AG04450 (cell line): ENCODE results near the gene NDOR1. TPM values are rescaled to one million over a fixed set of nuclear protein-coding genes. Genes with fewer than 3 reads are reported as not detected.
A peak's percentile ranks its signal among the peaks of the same experiment; 100 is the strongest.

Experiments used
- CTCF ChIA-PET: fragments of 300-600, 350-600 bp; formaldehyde crosslinking; extraction: SDS; loops from one replicate; lab custom pipeline; 2022; ENCODE audit warnings: antibody characterized with exemption, inconsistent platforms; lab: Charles Lee
- POLR2A ChIA-PET: fragments of 350-600 bp; formaldehyde crosslinking; extraction: SDS; loops from one replicate; lab custom pipeline; 2021; ENCODE audit warnings: antibody characterized with exemption, inconsistent platforms; lab: Yijun Ruan, JAX
- DNase-seq: peaks from one replicate; pipeline ENCODE4 v3.0.0-alpha.2; 2011; ENCODE audit warnings: low read depth, low spot score
- H3K27ac ChIP-seq: one replicate; pipeline ENCODE4 v1.5.1; 2012; ENCODE audit warnings: low read depth, low read length, control low read depth
- H3K27me3 ChIP-seq: one replicate; pipeline ENCODE4 v1.6.0; 2012; ENCODE audit warnings: low read length; ENCODE audit not compliant: control insufficient read depth, insufficient read depth
- H3K4me3 ChIP-seq: 2 replicates; pipeline ENCODE4 v1.5.1; 2011; ENCODE audit warnings: mild to moderate bottlenecking, low read depth, low read length, control low read depth
- H3K9me3 ChIP-seq: 2 replicates; pipeline ENCODE4 v1.5.1; 2012; ENCODE audit warnings: low read length; ENCODE audit not compliant: control insufficient read depth, insufficient read depth
- polyA plus RNA-seq: library from polyadenylated mRNA; depleted of rRNA; stranded (reverse); fragments of >200 nt; gene quantifications from 2 replicates; pipeline ENCODE4 v1.2.3, GENCODE V29; 2011
- TF ChIP-seq, protein P1 (sequence below): IDR thresholded peaks from 2 replicates; pipeline ENCODE4 v1.5.1; 2011; ENCODE audit warnings: low read depth, low read length, control low read depth, inconsistent platforms

Gene NDOR1
- polyA plus RNA-seq, 1 experiment: 2.8 TPM

- H3K9me3 ChIP-seq: no peaks in the 10 kb centered on the region; the same call in 1 of the 2 replicates
- no peak overlapping the region for H3K27ac ChIP-seq
- no peak for DNase-seq
- POLR2A ChIA-PET: interaction anchor here (0.6 to 2.4 kb wide), 4 partner anchors 10 to 68 kb away, joined by 3 to 13 read pairs (median 6); partner anchors contain the start of gene TUBB4B
- TF ChIP-seq, protein P1, sequence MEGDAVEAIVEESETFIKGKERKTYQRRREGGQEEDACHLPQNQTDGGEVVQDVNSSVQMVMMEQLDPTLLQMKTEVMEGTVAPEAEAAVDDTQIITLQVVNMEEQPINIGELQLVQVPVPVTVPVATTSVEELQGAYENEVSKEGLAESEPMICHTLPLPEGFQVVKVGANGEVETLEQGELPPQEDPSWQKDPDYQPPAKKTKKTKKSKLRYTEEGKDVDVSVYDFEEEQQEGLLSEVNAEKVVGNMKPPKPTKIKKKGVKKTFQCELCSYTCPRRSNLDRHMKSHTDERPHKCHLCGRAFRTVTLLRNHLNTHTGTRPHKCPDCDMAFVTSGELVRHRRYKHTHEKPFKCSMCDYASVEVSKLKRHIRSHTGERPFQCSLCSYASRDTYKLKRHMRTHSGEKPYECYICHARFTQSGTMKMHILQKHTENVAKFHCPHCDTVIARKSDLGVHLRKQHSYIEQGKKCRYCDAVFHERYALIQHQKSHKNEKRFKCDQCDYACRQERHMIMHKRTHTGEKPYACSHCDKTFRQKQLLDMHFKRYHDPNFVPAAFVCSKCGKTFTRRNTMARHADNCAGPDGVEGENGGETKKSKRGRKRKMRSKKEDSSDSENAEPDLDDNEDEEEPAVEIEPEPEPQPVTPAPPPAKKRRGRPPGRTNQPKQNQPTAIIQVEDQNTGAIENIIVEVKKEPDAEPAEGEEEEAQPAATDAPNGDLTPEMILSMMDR: no peak
- H3K4me3 ChIP-seq: peak overlapping the region; percentile 56
- no peaks in the 10 kb centered on the region for H3K27me3 ChIP-seq
- CTCF ChIA-PET: interaction anchor here (0.8 kb wide), 1 partner anchor 37 kb away, joined by 5 read pairs; no protein-coding TSS in a partner anchor
Observed at GRCh38 chr9:137199411-137200121, 5.9 kb upstream of the NDOR1 start.

GRCh38 chr9:137200311-137201204 is 4.9 kb upstream of the NDOR1 start, which contains the start of gene TPRN:
Gene TPRN (minus strand): TSS chr9:137200741. CDS start chr9:137200711, 30 bp downstream.
- TF ChIP-seq, protein P1: no peak
- Histone ChIP-seq H3K4me3 (peak within 1 kb of the TSS; percentile 77), H3K9me3 (no peaks in the 10 kb centered on the region; the same call in 1 of the 2 replicates), H3K27me3 (no peaks in the 10 kb centered on the region), H3K27ac (no peak within 1 kb of the TSS)
- ChIA-PET POLR2A (interaction anchor here (0.5 to 1.8 kb wide), 12 partner anchors 12 to 326 kb away, joined by 3 to 38 read pairs (median 6); partner anchors contain the start of genes ANAPC2, MAN1B1, SSNA1 and TUBB4B), CTCF (interaction anchor here (1.2 to 1.5 kb wide), 2 partner anchors 12 to 36 kb away, joined by 6 read pairs; partner anchors contain the start of genes ANAPC2 and SSNA1)
- peak; percentile 94 for DNase-seq

DNA sequence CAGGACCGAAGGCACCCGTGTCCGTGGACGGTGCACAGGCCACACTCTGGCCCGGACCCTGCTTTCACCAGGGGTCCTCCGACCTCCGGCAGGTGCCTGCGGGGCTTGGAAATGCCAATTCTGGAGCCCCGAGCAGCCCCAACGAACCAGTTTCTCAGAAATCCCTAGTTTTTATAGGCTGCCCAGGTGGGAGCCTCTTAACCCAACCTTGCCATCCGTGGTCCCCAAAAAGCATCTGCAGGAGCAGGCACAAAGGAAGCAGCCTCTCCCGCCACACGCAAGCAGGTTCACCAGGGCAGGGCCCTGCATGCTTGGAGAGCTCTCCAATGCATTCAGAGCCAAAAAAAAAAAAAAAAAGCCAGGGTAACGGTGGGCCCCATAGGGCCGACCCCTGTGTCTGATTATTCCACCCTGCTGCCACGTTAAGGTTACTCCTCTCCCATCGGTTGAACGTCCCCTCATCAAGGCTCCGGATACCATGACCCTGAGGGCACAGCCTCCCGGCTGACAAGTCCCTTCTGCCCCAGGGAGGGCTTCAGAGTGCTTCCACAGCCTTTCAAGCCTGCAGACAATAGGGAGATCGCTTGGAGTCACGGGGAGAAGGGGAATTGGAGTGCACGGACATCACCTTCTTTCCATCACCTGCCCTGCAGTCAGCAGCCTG is 4.2 kb upstream of the NDOR1 start:
- TF ChIP-seq, protein P1: no peak
- no peak overlapping the region for H3K27ac ChIP-seq
- H3K9me3 ChIP-seq: no peaks in the 10 kb centered on the region; the same call in 1 of the 2 replicates
- no peak for DNase-seq
- no peaks in the 10 kb centered on the region for H3K27me3 ChIP-seq
- H3K4me3 ChIP-seq: peak overlapping the region; percentile 77
- ChIA-PET POLR2A (interaction anchor here (0.5 to 1.8 kb wide), 12 partner anchors 12 to 326 kb away, joined by 3 to 38 read pairs (median 6); partner anchors contain the start of genes ANAPC2, MAN1B1, SSNA1 and TUBB4B), CTCF (interaction anchor here (1.2 to 1.5 kb wide), 2 partner anchors 12 to 35 kb away, joined by 6 read pairs; partner anchors contain the start of genes ANAPC2 and SSNA1)

- Histone ChIP-seq H3K27ac (no peak overlapping the region), H3K27me3 (no peaks in the 10 kb centered on the region), H3K4me3 (no peak overlapping the region), H3K9me3 (no peaks in the 10 kb centered on the region; the same call in 1 of the 2 replicates)
- TF ChIP-seq, protein P1: no peak
- ChIA-PET CTCF (interaction anchor here (1.3 kb wide), 1 partner anchor 33 kb away, joined by 3 read pairs; no protein-coding TSS in a partner anchor), POLR2A (no interaction called here)
- no peak for DNase-seq
Observed at GRCh38 chr9:137202966-137203365, 2.5 kb upstream of the NDOR1 start.
